Nephron progenitor cell (in vitro differentiated cells): Measurements from ENCODE around the gene LRRC1.

ENCODE experiments used
- DNase-seq: peaks from one replicate; pipeline ENCODE4 v3.0.0; 2021
- H3K27ac Mint-ChIP-seq: 2 replicates; pipeline ENCODE4 v1.8.0; 2021; ENCODE audit warnings: mild to moderate bottlenecking, moderate library complexity, mixed read lengths
- H3K27me3 Mint-ChIP-seq: 2 replicates; pipeline ENCODE4 v1.8.0; 2021; ENCODE audit warnings: mild to moderate bottlenecking, low read depth, mixed read lengths; ENCODE audit not compliant: poor library complexity
- H3K36me3 Mint-ChIP-seq: 2 replicates; pipeline ENCODE4 v1.8.0; 2021; ENCODE audit warnings: low read depth, mixed read lengths
- H3K4me1 Mint-ChIP-seq: 2 replicates; pipeline ENCODE4 v1.8.0; 2021; ENCODE audit warnings: mixed read lengths
- H3K4me3 Mint-ChIP-seq: 2 replicates; pipeline ENCODE4 v1.8.0; 2021; ENCODE audit warnings: mild to moderate bottlenecking, moderate library complexity, mixed read lengths
- H3K9me3 Mint-ChIP-seq: 2 replicates; pipeline ENCODE4 v1.8.0; 2021; ENCODE audit warnings: mild to moderate bottlenecking, moderate library complexity, mixed read lengths
- CTCF ChIP-seq: fragments of 200-600 bp; sonication (generic); IDR thresholded peaks from 2 replicates; pipeline ENCODE4 v1.5.0; 2021; ENCODE audit warnings: antibody characterized with exemption

LRRC1 gene

GRCh38 chr6:53752856-53753255 is 41.9 kb upstream of the LRRC1 start:
- no peak overlapping the region for H3K4me3 Mint-ChIP-seq
- TF ChIP-seq CTCF = no peak
- H3K27ac Mint-ChIP-seq = no peak overlapping the region
- no peaks in the 10 kb centered on the region for H3K4me1 Mint-ChIP-seq
- no peaks in the 10 kb centered on the region for H3K9me3 Mint-ChIP-seq
- DNase-seq = no peak
- H3K36me3 Mint-ChIP-seq = no peaks in the 10 kb centered on the region
- no peaks in the 10 kb centered on the region for H3K27me3 Mint-ChIP-seq

GRCh38 chr6:53754330-53754729 is 40.5 kb upstream of the LRRC1 start:
- no peak for DNase-seq
- no peaks in the 10 kb centered on the region for H3K9me3 Mint-ChIP-seq
- H3K27me3 Mint-ChIP-seq = no peaks in the 10 kb centered on the region

GRCh38 chr6:53756396-53756795 is 38.4 kb upstream of the LRRC1 start:
- Mint-ChIP-seq H3K27ac (no peak overlapping the region), H3K36me3 (no peaks in the 10 kb centered on the region), H3K27me3 (peaks cover 2% of the 10 kb centered on the region), H3K4me1 (no peaks in the 10 kb centered on the region), H3K4me3 (no peak overlapping the region), H3K9me3 (no peaks in the 10 kb centered on the region)
- no peak for TF ChIP-seq CTCF
- DNase-seq = no peak

More at GRCh38 chr6:53754330-53754729, 40.5 kb upstream of the LRRC1 start:
- H3K4me3 Mint-ChIP-seq = no peak overlapping the region
- H3K27ac Mint-ChIP-seq = no peak overlapping the region
- H3K36me3 Mint-ChIP-seq = no peaks in the 10 kb centered on the region
- H3K4me1 Mint-ChIP-seq = no peaks in the 10 kb centered on the region
- no peak for TF ChIP-seq CTCF

- Mint-ChIP-seq H3K27me3 (peaks cover 2% of the 10 kb centered on the region), H3K36me3 (no peaks in the 10 kb centered on the region), H3K27ac (no peak overlapping the region), H3K9me3 (no peaks in the 10 kb centered on the region), H3K4me3 (no peak overlapping the region), H3K4me1 (no peaks in the 10 kb centered on the region)
- no peak for TF ChIP-seq CTCF
- no peak for DNase-seq
These were observed 36.3 kb upstream of the LRRC1 start for GRCh38 chr6:53758496-53758895.

- H3K4me1 Mint-ChIP-seq = no peaks in the 10 kb centered on the region
- no peaks in the 10 kb centered on the region for H3K36me3 Mint-ChIP-seq
- no peak for DNase-seq
- no peaks in the 10 kb centered on the region for H3K9me3 Mint-ChIP-seq
- TF ChIP-seq CTCF = no peak
- H3K27ac Mint-ChIP-seq = no peak overlapping the region
- H3K4me3 Mint-ChIP-seq = no peak overlapping the region
- H3K27me3 Mint-ChIP-seq = peaks cover 2% of the 10 kb centered on the region
These were observed 33.8 kb upstream of the LRRC1 start for GRCh38 chr6:53761036-53761435.

GRCh38 chr6:53765270-53765669 is 29.5 kb upstream of the LRRC1 start:
- no peak for DNase-seq
- H3K9me3 Mint-ChIP-seq = no peaks in the 10 kb centered on the region
- no peaks in the 10 kb centered on the region for H3K4me1 Mint-ChIP-seq
- no peak overlapping the region for H3K27ac Mint-ChIP-seq
- TF ChIP-seq CTCF = no peak
- peaks cover 2% of the 10 kb centered on the region for H3K27me3 Mint-ChIP-seq
- H3K36me3 Mint-ChIP-seq = no peaks in the 10 kb centered on the region
- no peak overlapping the region for H3K4me3 Mint-ChIP-seq
